SKM-1 treated with dmso at 0.1 percent for 144 hours (cell line): ENCODE data around the gene UGT1A3.
"Not testable (repeated sequence)": the region's sequence is repeated elsewhere in the genome, so short reads cannot be mapped to it uniquely, and the experiment has no call there.

Experiments used
- DNase-seq: peaks from one replicate; lab custom pipeline; 2025; ENCODE audit not compliant: unreplicated experiment; lab: John Stamatoyannopoulos, UW

Gene UGT1A3

DNA sequence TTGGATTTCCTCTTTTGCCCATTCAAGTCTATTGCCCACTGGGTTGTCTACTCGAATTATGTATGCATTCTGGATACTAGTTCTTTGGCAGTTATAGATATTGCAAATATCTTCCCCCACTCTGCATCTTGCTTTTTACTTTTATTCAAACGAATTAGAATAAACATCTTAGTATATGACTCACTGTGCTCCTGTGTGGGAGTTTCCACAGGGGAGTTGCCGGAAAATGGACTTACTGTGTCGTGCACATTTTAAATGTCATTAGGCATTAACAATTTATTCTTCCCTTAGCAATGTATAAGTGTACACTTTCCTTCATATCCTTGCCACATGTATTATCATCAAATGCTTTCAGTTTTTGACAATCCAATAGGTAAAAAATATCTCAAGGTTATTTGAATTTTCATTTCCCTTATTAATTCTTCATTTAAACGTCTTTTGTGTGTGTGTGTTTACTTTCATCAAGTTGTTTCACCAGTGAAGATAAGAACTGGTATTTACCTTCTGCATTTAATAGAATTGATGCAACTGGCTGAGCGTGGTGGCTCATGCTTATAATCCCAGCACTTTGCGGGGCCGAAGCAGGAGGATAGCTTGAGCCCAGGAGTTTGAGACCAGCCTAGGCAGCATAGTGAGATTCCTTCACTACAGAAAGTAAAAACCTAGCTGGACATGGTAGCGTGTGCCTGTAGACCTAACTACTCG lies 20.8 kb upstream of the UGT1A3 start:
- no peak for DNase-seq

DNA sequence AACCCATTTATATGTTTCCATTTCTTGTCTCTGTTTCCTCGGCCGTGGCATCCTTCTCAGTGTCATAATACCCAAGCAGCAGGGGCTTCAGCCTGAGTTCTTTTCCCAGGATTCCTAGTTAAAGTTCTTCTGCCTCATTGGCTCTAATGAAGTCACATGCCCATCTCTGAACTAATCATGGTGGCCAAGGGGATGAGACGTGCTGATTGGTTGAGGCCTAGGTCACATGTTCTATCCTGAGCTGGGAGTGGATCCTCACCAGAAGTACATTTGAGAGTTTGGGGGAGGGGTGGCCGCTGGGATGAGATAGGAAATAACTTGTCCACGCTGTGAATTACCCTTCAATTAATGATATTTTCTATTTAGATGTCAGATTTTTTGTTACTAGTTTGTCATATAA lies 19.9 kb upstream of the UGT1A3 start:
- DNase-seq, result no peak

DNA sequence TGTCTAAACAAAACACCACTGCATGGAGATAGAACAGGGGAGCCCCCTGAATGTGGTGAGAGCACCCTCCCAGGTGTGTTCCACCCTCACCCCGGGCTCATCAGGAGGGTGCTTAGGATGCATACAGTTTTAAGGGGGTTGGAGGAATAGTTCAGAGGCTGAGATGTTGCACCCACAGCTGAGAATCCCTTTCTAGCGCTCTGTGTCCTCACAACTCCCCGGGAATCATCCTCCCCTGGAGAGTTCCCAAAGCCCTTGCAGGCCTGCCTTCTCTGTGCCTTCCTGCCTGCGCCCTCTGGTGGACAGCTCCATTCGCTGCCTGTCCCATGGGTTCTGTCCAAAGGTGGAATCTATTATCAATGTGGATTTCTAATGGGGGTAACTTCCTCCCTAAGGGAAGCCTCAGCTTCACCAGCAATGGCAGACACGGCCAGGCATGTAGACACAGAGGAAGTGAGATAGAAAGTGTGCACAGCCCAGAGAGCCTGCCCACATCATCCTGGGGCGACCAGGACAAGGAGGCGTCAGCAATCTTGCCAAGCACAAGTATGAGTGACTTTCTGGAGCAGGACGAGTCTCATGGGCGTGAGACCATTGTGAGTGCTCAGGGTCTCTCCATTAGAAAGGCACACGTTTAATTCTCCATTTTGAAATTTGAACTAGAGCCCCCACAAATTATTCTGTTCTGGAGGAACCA lies 17.4 kb upstream of the UGT1A3 start:
- DNase-seq, result peak; percentile 46

DNA sequence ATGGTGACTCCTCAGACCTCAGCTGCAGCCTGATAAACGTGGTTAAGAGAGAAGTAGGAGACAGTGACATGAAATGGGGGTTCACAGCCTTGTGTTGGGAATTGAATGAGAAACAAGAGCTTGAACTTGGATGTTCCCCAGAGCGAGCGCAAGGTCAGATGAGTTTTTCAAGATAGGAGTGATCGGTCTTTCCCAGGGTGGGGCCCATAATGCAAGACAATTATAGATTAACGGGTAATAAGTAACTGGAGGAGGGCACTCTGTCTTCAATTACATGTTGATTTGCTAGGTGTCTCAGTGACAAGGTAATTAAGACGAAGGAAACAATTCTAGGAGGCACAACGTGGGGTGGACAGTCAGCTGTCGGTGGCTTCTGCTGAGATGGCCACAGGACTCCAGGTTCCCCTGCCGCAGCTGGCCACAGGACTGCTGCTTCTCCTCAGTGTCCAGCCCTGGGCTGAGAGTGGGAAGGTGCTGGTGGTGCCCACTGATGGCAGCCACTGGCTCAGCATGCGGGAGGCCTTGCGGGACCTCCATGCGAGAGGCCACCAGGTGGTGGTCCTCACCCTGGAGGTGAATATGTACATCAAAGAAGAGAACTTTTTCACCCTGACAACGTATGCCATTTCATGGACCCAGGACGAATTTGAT lies 16.1 kb upstream of the UGT1A3 start, which contains the start of gene UGT1A5:
Gene UGT1A5 (plus strand): TSS at position 297 of the 651 bp plus-strand sequence. CDS start 85 bp downstream, at position 382.
- DNase-seq, result no peak

DNA sequence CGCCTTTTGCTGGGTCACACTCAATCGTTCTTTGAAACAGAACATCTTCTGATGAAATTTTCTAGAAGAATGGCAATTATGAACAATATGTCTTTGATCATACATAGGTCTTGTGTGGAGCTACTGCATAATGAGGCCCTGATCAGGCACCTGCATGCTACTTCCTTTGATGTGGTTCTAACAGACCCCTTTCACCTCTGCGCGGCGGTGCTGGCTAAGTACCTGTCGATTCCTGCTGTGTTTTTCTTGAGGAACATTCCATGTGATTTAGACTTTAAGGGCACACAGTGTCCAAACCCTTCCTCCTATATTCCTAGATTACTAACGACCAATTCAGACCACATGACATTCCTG lies 15.6 kb upstream of the UGT1A3 start:
- DNase-seq, result no peak

DNA sequence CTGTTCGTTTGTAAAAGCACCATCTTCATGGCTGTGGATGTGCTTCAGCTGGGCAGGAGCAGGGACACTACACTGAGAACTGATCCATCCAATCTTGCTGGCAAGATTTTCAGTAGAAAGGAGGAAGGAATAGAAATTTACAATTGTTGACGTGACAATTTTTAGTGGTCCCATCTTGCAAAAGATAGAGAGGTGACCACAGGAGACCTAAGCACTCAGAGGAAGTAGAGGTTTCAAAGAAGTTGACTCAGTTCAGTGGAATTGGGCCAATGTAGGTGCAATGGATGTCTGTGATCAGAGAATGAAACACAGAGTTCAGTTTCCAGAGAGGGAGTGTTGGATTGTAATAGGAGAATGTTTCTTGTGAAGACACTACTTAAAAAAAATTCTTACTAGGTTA lies 14.7 kb upstream of the UGT1A3 start:
- DNase-seq, result no peak

DNA sequence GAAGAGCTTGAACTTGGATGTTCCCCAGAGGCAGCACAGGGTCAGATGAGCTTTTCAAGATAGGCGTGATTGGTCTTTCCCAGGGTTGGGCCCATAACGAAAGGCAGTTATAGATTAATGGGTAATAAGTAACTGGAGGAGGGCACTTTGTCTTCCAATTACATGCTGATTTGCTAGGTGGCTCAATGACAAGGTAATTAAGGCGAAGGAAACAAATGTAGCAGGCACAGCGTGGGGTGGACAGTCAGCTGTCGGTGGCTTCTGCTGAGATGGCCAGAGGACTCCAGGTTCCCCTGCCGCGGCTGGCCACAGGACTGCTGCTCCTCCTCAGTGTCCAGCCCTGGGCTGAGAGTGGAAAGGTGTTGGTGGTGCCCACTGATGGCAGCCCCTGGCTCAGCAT lies 10.3 kb upstream of the UGT1A3 start, which contains the start of gene UGT1A4:
Gene UGT1A4 (plus strand): TSS at position 185 of the 400 bp plus-strand sequence. CDS start 85 bp downstream, at position 270.
- DNase-seq, result no peak

DNA sequence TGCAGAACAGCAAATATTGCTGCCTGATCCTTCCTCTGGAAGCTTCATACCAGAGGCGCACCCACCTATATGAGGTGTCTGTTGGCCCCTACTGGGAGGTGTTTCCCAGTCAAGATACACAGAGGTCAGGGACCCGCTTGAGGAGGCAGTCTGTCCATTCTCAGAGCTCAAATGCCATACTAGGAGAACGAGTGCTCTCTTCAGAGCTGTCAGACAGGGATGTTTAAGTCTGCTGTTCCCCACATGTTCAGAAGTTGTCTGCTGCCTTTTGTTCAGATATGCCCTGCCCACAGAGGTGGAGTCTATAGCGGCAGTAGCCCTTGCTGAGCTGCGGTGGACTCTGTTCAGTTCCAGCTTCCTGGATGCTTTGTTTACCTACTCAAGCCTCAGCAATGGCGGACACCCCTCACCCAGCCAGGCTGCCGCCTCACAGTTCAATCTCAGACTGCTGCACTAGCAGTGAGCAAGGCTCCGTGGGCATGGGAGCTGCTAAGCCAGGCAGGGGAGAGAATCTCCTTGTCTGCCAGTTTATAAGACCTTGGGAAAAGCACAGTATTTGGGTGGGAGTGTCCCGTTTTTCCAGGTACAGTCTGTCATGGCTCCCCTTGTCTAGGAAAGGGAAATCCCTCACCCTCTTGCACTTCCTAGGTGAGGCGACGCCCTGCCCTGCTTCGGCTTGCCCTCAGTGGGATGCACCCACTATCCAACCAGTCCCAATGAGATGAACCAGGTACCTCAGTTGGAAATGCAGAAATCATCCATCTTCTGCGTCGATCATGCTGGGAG lies 8.2 kb downstream of the UGT1A3 start:
- not testable (repeated sequence) for DNase-seq

DNA sequence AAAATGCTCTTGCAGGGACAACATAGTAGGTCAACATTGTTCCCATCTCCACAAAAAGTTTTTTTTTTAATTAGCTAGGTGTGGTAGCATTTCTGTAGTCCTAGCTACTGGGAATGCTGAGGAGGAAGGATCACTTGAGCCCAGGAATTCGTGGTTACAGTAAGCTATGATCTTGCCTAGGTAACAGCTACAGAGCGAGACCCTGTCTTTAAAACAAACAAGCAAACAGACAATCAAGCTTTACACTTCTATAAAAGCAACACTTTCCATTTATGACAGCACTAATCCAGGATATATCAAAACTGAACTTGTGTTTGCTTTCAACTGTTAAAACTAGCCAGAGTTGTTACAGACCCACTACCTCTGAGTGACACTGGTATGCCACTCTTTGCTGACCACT lies 12.0 kb downstream of the UGT1A3 start:
- DNase-seq, result no peak

DNA sequence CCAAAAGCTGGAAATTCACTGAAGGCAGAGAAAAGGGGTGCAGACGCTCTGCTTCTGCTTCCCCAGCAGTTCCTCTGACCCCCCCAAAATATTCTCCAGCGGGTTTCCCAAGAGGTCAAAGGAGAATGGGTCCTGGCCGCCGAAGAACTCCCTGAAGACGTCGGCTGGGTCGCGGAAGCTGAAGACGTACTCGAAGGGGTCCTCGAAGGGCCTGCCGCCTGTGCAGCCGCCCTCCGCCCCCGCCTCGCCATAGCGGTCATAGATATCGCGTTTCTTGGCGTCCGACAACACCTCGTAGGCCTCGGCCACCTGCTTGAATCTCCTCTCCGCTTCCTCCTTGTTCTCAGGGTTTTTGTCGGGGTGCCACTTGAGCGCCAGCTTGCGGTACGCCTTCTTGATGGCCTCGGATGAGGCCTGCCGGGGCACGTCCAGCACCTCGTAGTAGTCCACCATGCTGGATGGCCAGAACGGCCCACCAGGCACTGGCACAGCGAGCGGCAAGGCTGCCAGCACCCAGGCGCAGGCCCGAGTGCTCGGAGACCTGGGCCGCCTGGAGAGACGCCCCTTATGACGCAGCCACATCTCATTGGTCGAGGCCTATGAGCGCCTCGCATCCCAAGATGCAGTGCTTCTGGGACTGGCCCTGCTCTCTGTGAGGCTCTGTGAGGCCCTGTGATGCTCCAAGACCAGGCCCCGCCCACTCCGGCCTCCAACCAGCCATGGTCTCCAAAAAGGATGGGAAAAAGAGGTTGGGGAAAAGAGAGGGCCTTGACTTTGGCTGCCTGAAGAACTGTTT lies 14.8 kb downstream of the UGT1A3 start:
- DNase-seq, result no peak

DNA sequence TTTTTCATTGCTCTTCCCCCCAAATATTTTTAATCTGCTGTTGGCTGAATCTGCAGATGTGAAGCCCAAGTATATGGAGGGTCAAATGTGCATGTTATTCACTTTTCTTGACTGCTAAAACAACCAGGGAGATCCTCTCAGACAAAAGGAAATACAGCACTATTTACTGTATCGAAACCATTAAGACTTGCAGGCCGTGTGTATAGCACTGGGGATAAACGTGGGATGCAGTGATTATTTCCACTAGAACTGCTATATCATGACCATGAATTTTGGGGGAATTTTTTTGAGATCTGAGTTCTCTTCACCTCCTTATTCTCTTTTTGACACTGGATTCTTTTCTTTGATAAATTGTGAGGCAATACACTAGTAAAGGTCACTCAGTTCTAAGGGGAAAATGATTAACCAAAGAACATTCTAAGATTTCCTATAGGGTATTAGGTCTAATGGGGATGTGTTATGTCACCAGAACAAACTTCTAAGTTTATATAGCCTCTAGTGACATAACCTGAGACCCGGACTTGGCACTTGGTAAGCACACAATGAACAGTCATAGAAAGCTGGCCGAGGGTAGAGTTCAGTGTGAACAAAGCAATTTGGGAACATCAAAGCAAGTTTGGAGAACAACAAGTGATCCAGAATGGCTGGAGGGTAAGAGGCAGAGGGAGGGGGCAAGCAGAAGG lies 16.4 kb downstream of the UGT1A3 start:
- DNase-seq, result no peak

DNA sequence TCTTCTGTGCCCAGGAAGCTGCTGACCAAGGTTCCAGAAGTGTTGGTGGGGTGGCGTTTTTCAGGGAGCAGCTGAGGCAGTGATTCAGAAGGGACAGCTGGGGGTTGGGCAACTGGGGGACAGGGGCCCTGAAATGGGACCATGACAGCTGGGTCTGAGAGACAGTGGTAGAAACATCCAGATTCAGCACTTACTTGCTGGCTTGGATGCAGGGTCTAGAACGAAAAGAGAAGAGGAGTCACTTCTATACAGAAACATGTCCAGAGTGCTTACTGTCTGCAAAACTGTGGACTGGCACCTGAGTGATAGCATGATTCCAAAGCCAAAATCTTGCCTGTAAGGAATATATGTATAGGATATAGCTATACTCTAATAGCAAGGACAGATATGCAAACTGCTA lies 17.0 kb downstream of the UGT1A3 start:
- DNase-seq, result not testable (repeated sequence)

DNA sequence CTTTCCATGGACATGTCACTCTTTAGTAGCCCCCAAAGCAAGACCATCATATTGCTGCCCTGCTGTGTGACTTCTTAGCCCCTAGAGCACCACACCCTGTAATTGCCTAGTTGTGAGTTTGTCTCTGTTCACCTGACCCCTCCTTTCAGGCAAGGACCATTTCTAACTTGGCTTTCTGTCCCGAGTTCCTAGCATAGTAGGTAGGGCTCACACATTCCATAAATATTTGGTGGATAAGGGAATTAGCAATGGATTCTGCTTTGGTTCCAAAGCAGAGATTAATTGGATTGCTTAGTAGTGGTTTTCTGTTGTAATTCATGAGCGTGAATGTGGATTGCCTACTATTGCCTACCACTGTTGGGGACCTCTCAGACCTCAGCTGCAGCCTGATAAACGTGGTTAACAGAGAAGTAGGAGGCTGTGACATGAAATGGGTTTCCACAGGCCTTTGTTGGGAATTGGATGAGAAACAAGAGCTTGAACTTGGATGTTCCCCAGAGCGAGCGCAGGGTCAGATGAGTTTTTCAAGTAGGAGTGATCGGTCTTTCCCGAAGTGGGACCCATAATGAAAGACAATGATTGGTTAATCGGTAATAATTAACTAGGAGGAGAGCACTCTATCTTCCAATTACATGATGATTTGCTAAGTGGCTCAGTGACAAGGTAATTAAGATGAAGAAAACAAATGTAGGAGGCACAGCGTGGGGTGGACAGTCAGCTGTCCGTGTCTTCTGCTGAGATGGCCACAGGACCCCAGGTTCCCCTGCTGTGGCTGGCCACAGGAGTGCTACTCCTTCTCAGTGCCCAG lies 17.8 kb downstream of the UGT1A3 start:
- DNase-seq, result no peak

DNA sequence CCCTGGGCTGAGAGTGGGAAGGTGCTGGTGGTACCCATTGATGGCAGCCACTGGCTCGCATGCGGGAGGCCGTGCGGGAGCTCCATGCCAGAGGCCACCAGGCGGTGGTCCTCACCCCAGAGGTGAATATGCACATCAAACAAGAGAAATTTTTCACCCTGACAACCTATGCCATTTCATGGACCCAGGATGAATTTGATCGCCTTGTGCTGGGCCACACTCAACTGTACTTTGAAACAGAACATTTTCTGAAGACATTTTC lies 18.4 kb downstream of the UGT1A3 start:
- DNase-seq, result no peak

DNA sequence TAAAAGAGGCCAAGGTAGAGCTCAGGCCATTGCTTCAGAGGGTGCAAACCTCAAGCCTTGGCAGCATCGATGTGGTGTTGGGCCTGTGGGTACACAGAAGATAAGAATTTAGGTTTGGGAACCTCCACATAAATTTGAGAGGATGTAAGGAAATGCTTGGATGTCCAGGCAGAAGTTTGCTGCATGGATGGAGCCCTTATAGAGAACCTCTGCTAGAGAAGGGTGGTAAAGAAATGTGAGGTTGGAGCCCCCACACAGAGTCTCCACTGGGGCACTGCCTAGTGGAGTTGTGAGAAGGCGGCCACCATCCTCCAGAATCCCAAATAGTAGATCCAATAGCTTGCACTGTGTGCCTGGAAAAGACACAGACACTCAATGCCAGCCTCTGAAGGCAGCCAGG lies 21.8 kb downstream of the UGT1A3 start:
- DNase-seq, result not testable (repeated sequence)

DNA sequence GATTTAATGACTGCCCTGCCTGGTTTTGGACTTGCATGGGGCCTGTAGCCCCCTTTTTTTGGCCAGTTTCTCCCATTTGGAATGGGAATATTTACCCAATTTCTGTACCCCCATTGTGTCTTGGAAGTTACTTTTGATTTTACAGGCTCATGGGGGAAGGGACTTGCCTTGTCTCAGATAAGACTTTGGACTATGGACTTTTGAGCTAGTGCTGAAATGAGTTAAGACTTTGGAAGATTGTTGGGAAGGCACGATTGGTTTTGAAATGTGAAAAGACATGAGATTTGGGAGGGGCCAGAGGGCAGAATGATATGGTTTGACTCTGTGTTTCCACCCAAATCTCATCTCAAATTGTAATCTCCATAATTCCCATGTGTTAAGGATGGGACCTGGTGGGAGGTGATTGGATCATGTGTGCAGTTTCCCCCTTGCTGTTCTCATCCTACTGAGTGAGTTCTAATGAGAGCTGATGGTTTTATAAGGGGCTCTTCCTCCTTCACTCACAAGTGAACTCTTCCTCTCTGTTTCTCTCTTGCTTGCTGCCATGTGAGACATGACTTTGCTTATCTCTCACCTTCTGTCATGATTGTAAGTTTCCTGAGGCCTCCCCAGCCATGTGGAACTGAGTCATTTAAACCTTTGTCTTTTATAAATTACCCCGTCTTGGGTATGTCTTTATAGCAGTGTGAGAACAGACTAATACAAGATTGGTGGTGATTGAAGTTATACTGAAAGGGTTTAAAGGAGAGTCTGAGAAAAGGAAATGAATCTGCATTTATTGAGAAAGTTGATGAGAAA lies 22.6 kb downstream of the UGT1A3 start:
- not testable (repeated sequence) for DNase-seq

DNA sequence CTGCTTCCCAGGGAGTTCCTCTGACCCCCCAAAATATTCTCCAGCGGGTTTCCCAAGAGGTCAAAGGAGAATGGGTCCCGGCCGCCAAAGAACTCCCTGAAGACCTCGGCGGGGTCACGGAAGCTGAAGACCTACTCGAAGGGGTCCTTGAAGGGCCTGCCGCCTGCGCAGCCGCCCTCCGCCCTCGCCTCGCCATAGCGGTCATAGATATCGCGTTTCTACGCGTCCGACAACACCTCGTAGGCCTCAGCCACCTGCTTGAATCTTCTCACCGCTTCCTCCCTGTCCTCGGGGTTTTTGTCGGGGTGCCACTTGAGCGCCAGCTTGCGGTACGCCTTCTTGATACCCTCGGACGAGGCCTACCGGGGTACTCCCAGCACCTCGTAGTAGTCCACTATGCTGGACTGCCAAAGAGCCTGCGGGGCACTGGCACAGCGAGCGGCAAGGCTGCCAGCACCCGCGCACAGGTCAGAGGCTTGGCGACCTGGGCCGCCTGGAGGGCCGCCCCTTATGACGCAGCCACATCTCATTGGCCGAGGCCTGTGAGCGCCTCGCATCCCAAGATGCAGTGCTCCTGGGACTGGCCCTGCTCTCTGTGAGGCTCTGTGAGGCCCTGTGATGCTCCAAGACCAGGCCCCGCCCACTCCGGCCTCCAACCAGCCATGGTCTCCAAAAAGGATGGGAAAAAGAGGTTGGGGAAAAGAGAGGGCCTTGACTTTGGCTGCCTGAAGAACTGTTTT lies 26.2 kb downstream of the UGT1A3 start:
- no peak for DNase-seq
